Endothelial cell of hepatic sinusoid (primary cell): ENCODE results near the gene PDE1C.

ENCODE experiments used
- in situ Hi-C: cut with HindIII; loops from 2 replicates; pipeline ENCODE4 v1.10.0; 2017; ENCODE audit warnings: low sequenced_read_pairs

The PDE1C gene

DNA sequence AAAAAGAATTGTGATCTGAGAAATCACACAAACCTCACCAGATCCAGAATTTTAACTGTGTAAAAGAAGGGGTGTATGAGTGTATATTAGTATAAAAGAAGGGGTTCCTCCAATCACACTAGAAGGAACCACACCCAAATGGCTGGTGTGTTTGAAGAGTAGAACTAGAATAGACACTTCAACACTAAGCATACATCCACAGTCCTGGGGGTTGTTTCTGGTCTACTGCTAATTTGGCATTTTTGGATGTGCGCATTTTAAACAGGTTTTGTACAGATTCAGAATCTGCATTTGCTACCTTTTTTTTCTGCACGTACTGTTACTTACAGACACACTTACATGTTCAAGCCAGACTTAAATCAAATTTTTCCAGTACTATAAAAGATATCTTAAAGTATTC is 64.6 kb downstream of the PDE1C start:
- in situ Hi-C loops: no loop called here

DNA sequence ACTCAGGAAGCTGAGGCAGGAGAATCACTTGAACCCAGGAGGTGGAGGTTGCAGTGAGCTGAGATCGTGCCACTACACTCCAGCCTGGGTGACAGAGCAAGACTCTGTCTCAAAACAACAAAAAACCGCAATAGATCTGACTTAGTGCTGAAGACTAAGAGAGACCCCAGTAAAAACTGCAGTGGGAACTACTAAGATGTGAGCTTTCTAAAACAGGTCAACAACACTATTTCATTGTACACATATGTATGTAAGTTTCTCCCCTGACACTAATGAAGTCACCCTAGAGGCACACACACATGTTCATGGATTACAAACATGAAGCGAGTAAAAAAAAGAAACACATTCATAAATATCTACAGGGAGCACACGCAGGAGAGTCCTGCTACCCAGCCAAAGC is 68.3 kb downstream of the PDE1C start:
- in situ Hi-C loops: no loop called here

DNA sequence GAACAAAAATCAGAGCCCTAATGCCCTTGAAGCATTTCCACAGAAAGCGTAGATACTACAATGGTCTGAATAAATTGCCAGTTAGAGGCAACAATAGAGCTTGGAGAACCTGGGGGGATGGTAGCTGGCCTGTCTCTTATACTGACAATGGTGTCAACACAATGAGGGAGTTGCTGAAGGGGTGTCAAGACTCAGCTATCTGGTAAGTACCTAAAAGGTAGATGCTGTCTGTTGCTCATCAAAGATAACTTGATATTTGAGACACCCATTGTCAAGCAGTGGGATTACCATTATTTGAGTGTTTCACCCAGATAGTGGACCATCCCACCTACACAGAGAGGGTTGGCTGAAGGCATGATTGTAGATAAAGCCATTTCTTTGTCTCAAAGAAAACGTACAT is 72.8 kb downstream of the PDE1C start:
- in situ Hi-C loops: no loop called here

DNA sequence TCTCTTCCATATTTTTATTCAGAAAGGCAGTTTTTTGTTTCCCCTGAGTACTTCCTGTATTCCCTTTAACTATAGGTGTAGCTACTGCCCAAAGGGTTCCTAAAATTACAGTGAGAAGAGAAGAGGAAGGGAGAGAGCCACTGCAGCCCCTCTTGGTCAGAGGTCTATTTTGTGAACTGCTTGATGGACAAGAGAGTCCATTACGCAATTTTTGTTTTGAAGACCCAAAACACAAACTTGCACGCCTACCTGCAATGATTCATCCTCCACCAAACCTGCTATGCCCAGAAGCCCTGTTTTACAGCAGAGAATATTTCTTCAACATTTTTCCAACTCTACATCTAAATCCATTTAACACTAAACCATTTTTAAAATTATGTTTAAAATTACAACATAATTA is 75.1 kb downstream of the PDE1C start:
- in situ Hi-C loops: no loop called here

DNA sequence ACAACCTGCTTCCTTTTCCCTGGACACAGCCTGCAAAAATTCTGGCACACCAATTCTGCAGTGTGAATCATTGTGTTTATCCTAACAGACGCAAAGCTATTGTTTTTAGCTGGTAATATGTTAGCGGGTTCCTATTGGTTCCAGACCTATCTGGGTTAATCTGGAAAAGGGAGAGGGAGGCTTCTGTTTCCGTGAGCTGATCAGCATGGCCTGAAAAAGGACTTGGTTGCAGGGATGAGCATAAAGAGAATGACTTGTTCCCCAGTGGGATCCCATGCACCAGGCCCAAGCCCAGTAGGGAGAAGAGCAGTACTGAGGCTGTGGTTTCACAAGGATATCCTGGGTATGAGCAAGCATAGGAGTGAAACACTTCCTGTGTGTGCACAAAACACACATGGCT is 78.4 kb downstream of the PDE1C start:
- in situ Hi-C loops: no loop called here

DNA sequence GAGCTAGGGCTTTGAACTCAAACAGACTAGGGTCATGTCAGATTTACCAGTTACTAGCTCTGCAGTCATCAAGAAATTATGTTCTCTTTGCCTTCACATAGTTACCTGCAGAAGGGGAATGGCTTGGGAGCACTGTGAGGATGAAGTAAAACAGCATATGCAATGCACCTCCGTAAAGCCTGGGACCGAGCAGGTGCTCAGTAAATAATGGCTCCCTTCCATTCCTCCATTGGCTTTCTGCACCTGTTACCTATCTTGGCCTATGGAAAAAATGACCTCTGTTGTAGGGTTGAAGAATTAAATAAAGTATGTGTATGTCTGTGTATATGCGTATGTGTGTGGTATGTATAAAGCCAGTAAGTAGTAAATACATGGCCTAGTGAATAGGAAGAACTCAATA is 78.8 kb downstream of the PDE1C start:
- in situ Hi-C loops: no loop called here

DNA sequence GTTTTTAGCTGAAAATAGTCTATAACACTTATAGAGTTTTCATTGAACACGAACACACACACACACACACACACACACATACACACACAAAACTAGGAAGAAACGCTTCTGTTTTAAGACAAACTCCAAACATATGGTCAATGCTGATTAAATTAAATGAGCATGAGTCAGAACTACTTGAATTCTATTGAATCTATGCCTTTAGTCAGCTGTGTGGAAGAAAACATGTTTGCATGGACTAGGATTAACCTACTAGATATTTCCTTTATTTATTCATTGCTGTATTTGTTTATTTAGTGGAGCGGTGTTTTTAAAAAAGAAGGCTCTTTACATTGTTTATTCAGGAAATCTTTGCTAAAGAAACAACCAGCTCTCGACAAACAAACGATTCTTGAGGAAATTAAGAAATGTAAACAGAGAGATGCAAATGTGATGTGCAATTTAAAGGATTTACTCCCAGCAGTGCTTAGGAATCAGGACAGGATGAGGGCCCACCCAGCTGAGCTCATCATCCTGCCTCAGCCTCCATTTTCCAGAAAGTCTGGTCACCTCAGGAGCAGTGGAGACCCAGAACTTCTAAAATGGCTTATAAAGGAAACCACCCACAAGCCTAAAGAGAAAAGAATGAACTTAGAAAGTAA is 83.2 kb downstream of the PDE1C start:
- in situ Hi-C loops: no loop called here

DNA sequence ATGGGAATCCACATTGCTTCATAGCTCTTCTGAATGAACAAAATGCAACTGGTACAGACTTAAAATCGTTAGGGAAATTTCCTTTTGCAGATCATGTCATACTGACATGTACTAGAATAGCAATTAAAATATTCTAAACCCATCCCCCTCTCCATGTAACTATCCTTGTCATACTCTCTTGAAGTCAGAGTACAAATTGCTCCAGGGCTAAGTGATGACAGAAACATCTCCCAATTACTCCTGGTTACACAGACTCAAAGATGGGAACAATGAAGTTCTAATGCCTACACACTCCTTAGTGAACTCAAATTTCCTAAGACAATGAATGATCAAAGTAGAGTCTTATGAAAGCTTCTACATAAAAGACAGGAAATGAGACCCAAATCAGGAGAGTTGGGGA is 87.2 kb downstream of the PDE1C start:
- in situ Hi-C loops: loop anchor here (5.0 kb wide), 4 partner anchors 41 to 101 kb away; no protein-coding TSS in a partner anchor

DNA sequence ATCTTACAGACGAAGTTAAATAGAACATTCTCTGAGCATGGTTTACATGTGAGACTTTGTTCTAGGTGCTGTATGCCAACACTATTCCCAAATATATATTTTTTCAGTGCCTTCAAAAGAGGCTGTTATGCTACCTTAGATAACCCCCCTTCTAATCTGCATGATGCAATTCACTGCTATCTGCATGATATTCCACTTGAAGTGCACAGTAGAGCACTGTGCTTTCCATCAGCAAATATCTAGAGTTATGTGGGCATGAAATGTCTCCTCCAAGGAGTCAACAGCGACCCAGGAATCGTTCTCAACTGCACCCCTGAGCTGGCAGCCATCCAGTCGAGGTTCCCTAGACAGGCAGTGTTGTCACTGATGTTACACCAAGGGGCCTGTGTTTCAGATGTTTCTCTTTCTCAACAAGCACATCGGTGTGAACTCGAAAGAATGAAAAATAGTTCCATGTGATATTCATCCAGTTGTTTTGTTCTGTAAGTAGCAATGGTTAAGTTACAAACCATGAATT is 88.3 kb downstream of the PDE1C start:
- in situ Hi-C loops: loop anchor here (5.0 kb wide), 4 partner anchors 40 to 100 kb away; no protein-coding TSS in a partner anchor

DNA sequence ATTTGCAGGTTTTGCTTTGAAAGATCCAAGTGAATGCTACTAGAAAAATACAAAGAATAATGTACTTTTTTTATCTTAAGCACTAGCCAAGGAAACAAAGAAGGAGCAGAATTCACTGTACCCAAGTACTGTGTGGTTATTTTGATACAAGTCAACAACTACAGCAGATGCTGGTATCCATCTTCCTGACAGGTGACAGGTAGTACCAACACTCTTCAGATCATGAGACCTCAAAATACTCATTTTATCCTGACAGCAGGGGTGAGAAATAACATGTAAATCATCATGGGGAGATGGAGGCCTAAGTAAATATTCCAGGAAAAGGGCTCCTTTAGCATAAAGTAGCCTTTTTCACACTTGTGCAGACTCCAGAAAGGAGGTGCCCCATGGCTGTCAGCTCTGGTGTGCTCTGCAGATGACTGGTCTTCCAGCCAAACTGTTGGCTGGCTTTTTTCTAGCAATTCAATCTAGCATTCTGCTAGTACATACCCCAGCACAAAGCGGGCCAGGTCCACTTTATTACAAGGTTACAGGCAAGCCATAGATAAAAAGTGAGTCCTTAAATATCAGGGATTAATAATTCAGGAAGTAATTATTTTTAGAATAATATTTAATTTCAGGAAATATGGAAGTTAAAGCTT is 90.4 kb downstream of the PDE1C start:
- in situ Hi-C loops: loop anchor here (5.0 kb wide), 4 partner anchors 38 to 98 kb away; no protein-coding TSS in a partner anchor

DNA sequence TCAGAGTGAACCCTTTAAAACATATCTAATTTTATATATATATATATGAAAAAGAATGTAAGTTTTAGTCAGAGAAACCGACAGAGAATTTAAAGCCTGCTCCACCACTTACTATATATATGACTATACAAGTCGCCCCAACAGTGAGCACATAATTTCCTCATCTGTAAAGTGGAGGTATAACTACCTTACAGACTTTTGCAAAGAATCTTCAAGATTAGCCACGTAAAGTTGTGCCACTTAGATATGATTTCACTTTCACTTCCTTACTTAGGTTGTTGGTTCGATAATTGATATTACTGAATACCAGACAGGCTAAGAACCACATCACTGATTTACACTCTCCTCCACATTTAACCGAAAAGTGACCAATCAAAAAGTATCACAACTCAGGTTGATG is 94.7 kb downstream of the PDE1C start:
- in situ Hi-C loops: no loop called here

DNA sequence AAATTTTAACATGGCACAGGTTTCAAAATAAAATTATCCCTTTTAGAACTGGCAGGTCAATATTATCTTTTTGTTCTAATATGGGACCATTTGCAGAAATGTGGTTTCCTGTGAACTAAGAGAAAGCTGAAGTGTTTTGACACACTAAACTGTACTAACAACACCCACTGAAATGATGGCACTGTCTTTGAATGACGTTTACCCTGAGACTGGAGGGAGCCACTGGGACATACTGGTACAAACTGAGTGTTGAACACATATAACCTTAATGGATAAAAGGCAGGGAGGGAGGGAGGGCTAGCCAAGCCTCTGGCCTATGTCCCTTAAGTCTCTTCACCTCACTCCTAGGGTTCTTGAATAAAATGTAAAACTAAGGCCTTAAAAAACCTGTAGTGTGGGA is 95.9 kb downstream of the PDE1C start:
- in situ Hi-C loops: no loop called here

DNA sequence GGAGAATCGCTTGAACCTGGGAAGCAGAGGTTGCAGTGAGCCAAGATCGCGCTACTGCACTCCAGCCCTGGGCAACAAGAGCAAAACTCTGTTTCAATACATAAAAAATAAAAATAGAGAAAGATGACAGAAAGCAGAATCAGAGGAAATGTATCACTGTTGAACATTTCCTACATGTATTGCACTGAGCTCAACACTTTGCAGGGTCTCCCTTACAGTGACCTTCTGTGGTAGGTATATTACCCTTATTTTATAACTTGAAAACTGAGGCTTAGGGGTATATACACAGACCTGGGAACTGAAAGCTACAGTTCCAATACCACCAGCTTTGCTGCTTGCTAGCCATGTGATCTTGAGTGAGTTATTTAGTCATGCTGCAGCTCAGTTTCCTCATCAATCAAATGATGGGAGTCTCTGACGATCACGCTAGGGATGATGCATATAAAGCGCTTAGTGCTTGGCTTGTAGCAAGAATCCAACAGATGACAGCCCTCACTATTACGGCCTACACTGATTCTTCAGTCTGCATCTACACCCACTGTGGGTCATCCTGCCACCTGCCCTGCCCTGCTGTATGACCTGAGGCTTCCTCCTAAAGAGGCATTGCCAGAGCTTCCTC is 99.0 kb downstream of the PDE1C start:
- in situ Hi-C loops: no loop called here

DNA sequence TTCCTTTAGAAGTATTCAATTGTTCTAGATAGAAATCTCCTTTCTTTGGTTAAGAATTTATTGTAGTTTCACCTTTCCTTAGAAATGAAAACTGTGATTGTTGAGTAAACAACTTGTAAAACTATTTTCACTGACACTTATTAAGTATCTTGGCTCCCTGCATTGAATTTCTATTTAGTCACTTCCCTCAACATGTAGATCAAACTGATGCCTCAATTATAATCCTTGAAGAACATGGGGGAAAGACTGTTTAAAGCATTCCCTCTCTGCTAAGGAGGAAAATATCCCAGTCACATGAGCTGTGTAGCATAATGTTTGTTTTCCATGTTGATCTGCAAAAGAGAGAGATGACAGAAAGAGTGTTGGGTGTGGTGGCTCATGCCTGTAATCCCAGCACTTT is 99.7 kb downstream of the PDE1C start:
- in situ Hi-C loops: no loop called here

DNA sequence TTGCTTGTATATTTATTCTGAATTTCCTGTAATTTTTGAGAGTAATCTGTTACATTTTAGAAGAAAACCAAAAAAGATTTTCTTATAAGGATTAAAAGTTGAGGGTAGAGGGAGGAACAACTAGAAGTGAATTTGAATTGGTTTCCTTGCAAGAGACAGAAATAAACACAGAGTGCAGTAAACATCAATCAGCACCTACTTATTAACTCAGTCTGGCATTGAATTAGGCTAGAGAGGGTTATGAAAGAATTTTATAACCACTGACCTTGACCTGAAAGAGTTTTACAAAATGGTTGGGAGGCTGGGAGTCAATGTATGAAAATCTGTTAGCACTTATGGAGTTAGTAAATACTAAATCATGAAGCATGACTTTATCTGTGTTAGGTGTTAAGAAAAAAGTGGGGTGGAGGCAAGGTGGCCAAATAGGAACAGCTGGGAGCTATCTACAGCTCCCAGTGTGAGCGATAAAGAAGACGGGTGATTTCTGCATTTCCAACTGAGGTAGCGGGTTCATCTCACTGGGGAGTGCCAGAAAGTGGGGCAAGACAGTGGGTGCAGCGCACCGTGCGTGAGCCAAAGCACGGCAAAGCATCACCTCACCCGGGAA is 106.5 kb downstream of the PDE1C start:
- in situ Hi-C loops: no loop called here

DNA sequence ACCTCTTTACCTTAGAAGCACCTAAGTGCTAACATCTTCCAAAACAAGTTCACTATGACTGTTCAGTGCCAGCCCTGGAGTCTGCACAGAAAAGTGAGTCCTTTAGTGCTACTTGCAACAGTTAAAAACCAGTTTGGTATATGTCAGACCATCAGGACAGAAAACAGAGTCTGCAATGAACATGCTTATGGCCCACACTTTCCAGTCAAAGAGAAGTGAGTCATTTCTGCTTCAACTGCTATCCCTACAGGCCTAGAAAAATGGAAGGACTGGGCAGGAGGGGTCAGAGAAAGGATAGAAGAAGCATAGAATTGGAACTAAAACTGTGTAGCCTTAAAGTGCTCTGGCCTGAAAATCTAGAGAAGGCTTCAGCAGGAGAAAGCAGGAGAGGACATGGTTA is 108.0 kb downstream of the PDE1C start:
- in situ Hi-C loops: no loop called here

DNA sequence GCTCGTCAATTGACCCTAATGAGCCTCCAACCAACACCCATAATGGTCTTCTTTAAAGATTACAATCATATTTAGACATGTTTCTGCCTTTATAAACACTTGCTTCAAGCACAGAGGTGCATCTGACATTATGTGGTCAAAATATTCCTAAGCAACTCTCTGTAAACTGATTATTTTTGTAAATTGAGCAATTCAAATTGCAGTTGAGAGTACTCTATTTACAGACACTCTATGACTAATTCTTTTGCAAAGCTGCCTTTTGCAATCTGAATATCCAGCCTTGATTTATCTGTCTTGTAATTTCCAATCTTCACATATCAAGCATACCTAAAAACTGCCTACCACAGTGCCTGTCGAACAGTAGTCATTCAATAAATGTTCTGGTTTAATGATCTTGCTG is 112.0 kb downstream of the PDE1C start:
- in situ Hi-C loops: no loop called here

DNA sequence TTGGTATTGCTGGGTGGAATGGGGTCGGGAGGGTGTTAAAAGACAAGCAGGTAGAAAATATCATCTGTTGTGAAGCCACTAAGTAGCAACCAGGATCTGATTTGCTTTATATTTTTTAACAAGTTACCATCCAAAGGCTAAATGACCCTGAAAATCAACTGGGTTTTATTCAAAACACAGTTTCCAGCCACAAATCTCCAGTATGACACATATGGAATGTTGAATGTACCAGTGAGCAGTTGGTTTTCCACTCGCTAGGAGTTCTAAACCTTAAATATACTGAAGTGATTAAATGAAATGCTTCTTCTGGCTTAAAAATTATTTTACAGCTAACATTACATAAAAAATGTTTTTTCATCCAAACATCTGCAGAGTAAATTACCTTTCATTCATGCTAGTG is 112.5 kb downstream of the PDE1C start:
- in situ Hi-C loops: no loop called here

DNA sequence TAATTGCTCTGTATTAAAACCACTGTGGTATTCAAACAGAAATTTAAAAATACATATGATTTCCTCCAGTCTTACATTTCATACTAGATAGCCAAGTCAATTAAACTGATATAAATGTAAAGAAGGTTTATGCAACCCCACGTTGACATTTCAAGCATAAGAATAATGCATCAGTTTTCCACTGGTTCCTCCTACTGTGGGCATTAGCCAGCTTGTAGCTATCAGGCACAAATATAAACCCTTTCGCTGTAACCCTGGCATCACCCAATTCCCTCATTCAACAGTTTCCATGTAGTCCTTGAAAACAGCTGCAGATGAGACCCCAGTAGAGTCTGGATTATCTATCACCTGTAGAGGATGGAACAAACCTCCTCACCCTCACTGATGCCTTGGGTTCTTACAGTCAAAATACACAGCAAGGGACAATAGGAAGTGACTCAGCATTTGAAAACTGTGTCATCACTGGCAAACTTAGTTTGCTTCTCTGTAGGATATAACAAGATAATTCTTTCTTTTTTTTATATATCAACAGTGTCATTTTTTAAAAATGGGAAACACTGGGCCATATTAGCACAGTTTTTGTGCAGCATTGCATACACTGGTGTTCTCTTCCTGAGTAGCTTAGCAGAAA is 113.0 kb downstream of the PDE1C start:
- in situ Hi-C loops: no loop called here

DNA sequence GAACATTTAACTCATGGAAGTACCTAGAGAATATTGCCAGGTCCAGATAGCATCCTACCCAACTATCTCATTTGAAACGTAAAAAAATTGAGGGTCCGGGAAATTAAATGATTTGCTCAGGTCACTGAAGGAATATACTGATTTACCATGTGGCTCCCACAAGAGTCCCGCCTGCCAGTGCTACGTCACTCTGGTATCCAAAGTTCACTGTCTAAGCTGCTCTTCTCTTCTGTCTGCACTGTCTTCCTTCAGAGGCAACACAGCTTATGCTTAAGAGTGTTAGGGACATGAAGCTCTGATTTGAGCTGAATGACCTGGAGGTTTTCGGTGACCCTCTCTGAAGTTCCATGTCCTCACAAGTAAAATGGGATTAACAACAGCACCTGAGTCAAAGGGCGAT is 114.6 kb downstream of the PDE1C start:
- in situ Hi-C loops: no loop called here

DNA sequence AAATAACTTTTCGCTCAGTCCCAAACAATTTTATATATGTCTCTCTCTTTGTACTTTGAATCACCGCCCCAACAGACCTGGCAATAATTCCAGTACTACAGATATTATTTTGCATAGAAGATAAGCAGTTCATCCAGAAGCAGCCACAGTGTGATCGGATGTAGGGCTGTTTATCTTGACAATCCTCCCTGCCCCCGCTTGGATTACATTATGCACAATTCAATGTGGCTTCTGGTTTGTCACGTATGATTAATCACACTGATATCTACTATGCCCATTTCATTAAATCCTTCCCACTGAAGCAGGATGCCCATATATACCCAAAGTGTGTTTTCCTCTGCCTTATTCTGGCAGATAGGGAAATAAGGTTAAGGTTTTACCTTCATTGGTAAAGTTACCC is 115.2 kb downstream of the PDE1C start:
- in situ Hi-C loops: no loop called here
